Fibroblast of lung (primary cell): ENCODE data around the gene ZEB2.

ENCODE experiments used
- EZH2 ChIP-seq: IDR thresholded peaks from 2 replicates; pipeline ENCODE4 v1.5.1; 2012; ENCODE audit warnings: low read length, control low read depth, mild to moderate bottlenecking; ENCODE audit errors: missing control alignments
- TF ChIP-seq, protein P1 (sequence below), 2 donors: IDR thresholded peaks in 1 of 2; conservative IDR thresholded peaks in 1 of 2; 1 replicate in 1 of 2; 2 replicates in 1 of 2; pipeline ENCODE4 v1.5.1; 2011 to 2012; ENCODE audit warnings: low read length in 2 of 2, control low read depth in 1 of 2, inconsistent platforms in 1 of 2, low read depth in 1 of 2, mild to moderate bottlenecking in 1 of 2

DNA sequence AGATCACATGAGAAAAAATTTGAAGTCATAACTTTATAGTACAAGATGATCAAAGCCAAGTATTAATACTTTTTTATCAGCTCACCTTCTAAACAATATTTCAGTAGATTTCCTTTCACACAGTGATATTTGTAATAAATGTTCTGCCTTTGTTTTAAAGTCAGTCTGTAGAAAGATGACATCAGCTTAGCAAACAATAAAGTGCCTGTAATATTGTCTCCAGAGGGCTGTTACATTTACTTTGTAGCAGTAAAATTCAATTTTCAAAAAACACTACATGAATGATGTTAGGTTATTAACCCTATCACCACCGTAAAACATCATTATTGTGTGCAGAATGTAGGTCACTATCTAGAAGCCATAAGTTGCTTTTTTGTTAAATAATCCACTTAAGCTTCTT lies 49.6 kb downstream of the ZEB2 start:
- TF ChIP-seq, protein P1, sequence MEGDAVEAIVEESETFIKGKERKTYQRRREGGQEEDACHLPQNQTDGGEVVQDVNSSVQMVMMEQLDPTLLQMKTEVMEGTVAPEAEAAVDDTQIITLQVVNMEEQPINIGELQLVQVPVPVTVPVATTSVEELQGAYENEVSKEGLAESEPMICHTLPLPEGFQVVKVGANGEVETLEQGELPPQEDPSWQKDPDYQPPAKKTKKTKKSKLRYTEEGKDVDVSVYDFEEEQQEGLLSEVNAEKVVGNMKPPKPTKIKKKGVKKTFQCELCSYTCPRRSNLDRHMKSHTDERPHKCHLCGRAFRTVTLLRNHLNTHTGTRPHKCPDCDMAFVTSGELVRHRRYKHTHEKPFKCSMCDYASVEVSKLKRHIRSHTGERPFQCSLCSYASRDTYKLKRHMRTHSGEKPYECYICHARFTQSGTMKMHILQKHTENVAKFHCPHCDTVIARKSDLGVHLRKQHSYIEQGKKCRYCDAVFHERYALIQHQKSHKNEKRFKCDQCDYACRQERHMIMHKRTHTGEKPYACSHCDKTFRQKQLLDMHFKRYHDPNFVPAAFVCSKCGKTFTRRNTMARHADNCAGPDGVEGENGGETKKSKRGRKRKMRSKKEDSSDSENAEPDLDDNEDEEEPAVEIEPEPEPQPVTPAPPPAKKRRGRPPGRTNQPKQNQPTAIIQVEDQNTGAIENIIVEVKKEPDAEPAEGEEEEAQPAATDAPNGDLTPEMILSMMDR (conservative IDR thresholded peaks at IDR 0.05 in 1 of 2, IDR thresholded peaks at IDR 0.05 in 1 of 2; ENCODE audit: low read depth in 1 of 2, low read length in 2 of 2): no peak
- no peak for TF ChIP-seq EZH2
